ENCODE results near the gene AAK1.
"Not testable (repeated sequence)": the region's sequence is repeated elsewhere in the genome, so short reads cannot be mapped to it uniquely, and the experiment has no call there.

AAK1 gene

DNA sequence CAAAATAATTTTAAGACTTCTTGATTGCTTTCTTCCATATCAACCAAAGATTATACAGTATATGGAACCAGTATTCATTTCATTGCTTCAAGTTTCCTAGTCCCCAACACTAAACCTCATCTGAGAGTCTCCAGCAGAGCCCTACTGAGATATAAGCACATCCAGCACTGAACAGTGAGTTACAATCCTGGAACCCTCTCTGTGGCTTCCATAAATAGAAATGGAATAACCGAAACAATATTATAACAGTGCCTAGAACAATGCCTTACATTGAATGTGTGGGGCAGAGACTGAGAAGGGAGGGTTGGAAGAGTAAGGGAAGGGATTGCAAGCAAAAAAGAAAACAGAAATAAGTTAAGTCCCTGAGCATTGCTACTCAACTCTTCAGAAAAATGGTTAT, 18.9 kb downstream of the AAK1 start:
- Histone ChIP-seq H3K4me1 (peaks cover 30% of the 10 kb centered on the region), H3K9ac (no peak overlapping the region), H3K4me2 (ENCODE audit: low read length) (no peak overlapping the region), H3K9me3 (ENCODE audit: control insufficient read depth, low read length) (no peaks in the 10 kb centered on the region), H3K27me3 (ENCODE audit: control insufficient read depth, insufficient read depth, low read length) (no peaks in the 10 kb centered on the region), H3K27ac (no peak overlapping the region), H3K79me2 (peaks cover 77% of the 10 kb centered on the region), H3K4me3 (ENCODE audit: low read depth, low read length) (no peak overlapping the region), H2AFZ (no peak overlapping the region), H3K36me3 (ENCODE audit: control insufficient read depth, insufficient read depth, low read length) (no peaks in the 10 kb centered on the region)
- TF ChIP-seq, protein P1, sequence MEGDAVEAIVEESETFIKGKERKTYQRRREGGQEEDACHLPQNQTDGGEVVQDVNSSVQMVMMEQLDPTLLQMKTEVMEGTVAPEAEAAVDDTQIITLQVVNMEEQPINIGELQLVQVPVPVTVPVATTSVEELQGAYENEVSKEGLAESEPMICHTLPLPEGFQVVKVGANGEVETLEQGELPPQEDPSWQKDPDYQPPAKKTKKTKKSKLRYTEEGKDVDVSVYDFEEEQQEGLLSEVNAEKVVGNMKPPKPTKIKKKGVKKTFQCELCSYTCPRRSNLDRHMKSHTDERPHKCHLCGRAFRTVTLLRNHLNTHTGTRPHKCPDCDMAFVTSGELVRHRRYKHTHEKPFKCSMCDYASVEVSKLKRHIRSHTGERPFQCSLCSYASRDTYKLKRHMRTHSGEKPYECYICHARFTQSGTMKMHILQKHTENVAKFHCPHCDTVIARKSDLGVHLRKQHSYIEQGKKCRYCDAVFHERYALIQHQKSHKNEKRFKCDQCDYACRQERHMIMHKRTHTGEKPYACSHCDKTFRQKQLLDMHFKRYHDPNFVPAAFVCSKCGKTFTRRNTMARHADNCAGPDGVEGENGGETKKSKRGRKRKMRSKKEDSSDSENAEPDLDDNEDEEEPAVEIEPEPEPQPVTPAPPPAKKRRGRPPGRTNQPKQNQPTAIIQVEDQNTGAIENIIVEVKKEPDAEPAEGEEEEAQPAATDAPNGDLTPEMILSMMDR (IDR thresholded peaks at IDR 0.05), result no peak

DNA sequence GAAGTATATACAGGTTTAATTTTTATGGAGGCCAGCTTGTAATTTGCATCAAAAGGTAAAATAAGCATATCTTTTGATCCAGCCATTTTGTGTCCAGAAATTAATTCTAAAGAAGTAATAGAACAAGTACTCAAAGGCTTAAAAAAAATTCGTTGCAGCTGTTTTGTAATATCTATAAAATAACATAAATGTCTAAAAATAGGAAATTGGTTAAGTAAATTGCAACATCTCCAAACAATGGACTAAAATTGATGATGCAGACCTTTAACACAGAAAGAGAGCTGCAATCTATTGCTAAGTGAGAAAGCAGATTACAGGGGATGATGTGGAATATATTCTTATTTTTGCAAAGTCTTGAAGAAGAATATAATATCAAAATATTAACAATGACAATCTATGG, 19.4 kb downstream of the AAK1 start:
- no peak overlapping the region for H3K4me2 ChIP-seq (ENCODE audit: low read length)
- no peak overlapping the region for H3K9ac ChIP-seq
- no peaks in the 10 kb centered on the region for H3K27me3 ChIP-seq (ENCODE audit: control insufficient read depth, insufficient read depth, low read length)
- H3K27ac ChIP-seq, result no peak overlapping the region
- H3K4me3 ChIP-seq (ENCODE audit: low read depth, low read length), result no peak overlapping the region
- H3K36me3 ChIP-seq (ENCODE audit: control insufficient read depth, insufficient read depth, low read length), result no peaks in the 10 kb centered on the region
- H3K79me2 ChIP-seq, result peaks cover 78% of the 10 kb centered on the region
- no peaks in the 10 kb centered on the region for H3K9me3 ChIP-seq (ENCODE audit: control insufficient read depth, low read length)
- peaks cover 35% of the 10 kb centered on the region for H3K4me1 ChIP-seq
- TF ChIP-seq, protein P1 (IDR thresholded peaks at IDR 0.05), result no peak
- H2AFZ ChIP-seq, result no peak overlapping the region

DNA sequence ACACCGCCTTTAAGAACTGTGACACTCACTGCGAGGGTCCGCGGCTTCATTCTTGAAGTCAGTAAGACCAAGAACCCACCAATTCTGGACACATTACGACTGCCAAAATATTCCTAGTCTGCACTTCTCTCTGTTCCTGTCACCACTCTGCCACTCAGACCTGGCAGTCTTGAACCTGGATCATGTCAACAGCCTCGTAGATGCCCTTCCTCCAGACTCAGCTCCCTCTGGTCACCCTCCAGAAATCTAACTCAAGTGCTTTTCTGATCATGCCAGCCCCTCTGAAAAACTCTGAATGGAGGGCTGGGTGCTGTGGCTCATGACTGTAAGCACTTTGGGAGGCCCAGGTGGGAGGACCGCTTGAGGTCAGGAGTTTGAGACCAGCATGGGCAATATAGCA, 20.3 kb downstream of the AAK1 start:
- no peaks in the 10 kb centered on the region for H3K27me3 ChIP-seq (ENCODE audit: control insufficient read depth, insufficient read depth, low read length)
- no peak overlapping the region for H2AFZ ChIP-seq
- H3K9ac ChIP-seq, result no peak overlapping the region
- H3K4me3 ChIP-seq (ENCODE audit: low read depth, low read length), result no peak overlapping the region
- H3K4me2 ChIP-seq (ENCODE audit: low read length), result no peak overlapping the region
- no peaks in the 10 kb centered on the region for H3K9me3 ChIP-seq (ENCODE audit: control insufficient read depth, low read length)
- TF ChIP-seq, protein P1 (IDR thresholded peaks at IDR 0.05), result no peak
- H3K27ac ChIP-seq, result no peak overlapping the region
- H3K4me1 ChIP-seq, result peaks cover 35% of the 10 kb centered on the region
- H3K79me2 ChIP-seq, result peaks cover 78% of the 10 kb centered on the region
- H3K36me3 ChIP-seq (ENCODE audit: control insufficient read depth, insufficient read depth, low read length), result no peaks in the 10 kb centered on the region

DNA sequence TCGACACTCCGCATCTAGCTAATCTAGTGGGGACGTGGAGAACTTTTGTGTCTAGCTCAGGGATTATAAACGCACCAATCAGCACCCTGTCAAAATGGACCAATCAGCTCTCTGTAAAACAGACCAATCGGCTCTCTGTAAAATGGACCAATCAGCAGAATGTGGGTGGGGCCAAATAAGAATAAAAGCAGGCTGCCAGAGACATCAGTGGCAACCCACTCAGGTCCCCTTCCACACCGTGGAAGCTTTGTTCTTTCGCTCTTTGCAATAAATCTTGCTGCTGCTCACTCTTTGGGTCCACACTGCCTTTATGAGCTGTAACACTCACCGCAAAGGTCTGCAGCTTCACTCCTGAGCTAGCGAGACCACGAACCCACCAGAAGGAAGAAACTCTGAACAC, 20.7 kb downstream of the AAK1 start:
- H3K27me3 ChIP-seq (ENCODE audit: control insufficient read depth, insufficient read depth, low read length); H3K9ac ChIP-seq; H3K9me3 ChIP-seq (ENCODE audit: control insufficient read depth, low read length); H3K4me2 ChIP-seq (ENCODE audit: low read length); H3K36me3 ChIP-seq (ENCODE audit: control insufficient read depth, insufficient read depth, low read length); H3K27ac ChIP-seq; H3K4me3 ChIP-seq (ENCODE audit: low read depth, low read length); H2AFZ ChIP-seq: not testable (repeated sequence)
- peaks cover 34% of the 10 kb centered on the region for H3K4me1 ChIP-seq
- H3K79me2 ChIP-seq, result peaks cover 74% of the 10 kb centered on the region

DNA sequence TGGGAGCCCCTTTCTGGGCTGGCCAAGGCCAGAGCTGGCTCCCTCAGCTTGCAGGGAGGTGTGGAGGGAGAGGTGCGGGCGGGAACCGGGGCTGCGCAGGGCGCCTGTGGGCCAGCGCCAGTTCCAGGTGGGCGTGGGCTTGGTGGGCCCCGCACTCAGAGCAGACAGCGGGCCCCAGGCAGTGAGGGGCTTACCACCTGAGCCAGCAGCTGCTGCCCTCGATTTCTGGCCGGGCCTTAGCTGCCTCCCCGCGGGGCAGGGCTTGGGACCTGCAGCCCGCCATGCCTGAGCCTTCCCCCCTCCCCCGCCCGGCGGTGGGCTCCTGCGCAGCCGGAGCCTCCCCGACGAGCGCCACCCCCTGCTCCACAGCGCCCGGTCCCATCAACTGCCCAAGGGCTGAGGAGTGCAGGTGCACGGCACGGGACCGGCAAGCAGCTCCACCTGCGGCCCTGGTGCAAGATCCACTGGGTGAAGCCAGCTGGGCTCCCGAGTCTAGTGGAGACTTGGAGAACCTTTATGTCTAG, 21.5 kb downstream of the AAK1 start:
- not testable (repeated sequence) for H3K9ac ChIP-seq; H3K27me3 ChIP-seq (ENCODE audit: control insufficient read depth, insufficient read depth, low read length); H3K4me3 ChIP-seq (ENCODE audit: low read depth, low read length); H3K4me2 ChIP-seq (ENCODE audit: low read length); H3K9me3 ChIP-seq (ENCODE audit: control insufficient read depth, low read length); H3K36me3 ChIP-seq (ENCODE audit: control insufficient read depth, insufficient read depth, low read length); H2AFZ ChIP-seq; H3K27ac ChIP-seq
- H3K79me2 ChIP-seq, result peaks cover 74% of the 10 kb centered on the region
- peaks cover 41% of the 10 kb centered on the region for H3K4me1 ChIP-seq

DNA sequence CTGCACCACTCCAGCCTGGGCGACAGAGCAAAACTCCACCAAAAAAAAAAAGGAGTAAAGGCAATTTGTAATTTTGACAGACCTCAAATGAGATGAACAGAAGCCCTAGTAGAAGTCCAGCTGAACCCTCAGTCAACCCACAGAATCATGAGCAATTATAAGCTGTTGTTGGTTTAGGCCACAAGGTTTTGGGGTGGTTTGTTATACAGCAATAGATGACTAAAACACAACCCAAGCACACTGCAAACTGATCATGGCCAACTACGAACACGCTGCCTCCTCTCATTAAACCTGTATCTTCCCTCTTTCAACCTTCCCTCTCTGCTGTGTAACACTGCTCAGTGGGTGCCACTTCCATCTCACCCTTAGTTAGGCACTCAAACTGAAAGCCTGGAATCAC, 22.1 kb downstream of the AAK1 start:
- no peak overlapping the region for H3K4me3 ChIP-seq (ENCODE audit: low read depth, low read length)
- no peaks in the 10 kb centered on the region for H3K9me3 ChIP-seq (ENCODE audit: control insufficient read depth, low read length)
- peaks cover 48% of the 10 kb centered on the region for H3K4me1 ChIP-seq
- H3K36me3 ChIP-seq (ENCODE audit: control insufficient read depth, insufficient read depth, low read length), result no peaks in the 10 kb centered on the region
- H2AFZ ChIP-seq, result no peak overlapping the region
- no peak overlapping the region for H3K9ac ChIP-seq
- TF ChIP-seq, protein P1 (IDR thresholded peaks at IDR 0.05), result no peak
- peaks cover 77% of the 10 kb centered on the region for H3K79me2 ChIP-seq
- no peak overlapping the region for H3K4me2 ChIP-seq (ENCODE audit: low read length)
- H3K27ac ChIP-seq, result no peak overlapping the region
- no peaks in the 10 kb centered on the region for H3K27me3 ChIP-seq (ENCODE audit: control insufficient read depth, insufficient read depth, low read length)

Measured in parathyroid adenoma (tissue), 2 donors.